Keratinocyte (primary cell): ENCODE results near the gene NPRL2. TPM values are rescaled to one million over a fixed set of nuclear protein-coding genes. Genes with fewer than 3 reads are reported as not detected.

ENCODE experiments used
- DNase-seq: peaks from one replicate; pipeline ENCODE4 v3.0.0-alpha.2; 2011; ENCODE audit warnings: low read depth, missing footprints, low spot score
- FAIRE-seq: peaks from 2 replicates; lab custom pipeline; 2011; peaks lifted over from hg19 to GRCh38; lab: Jason Lieb, UNC
- H2AFZ ChIP-seq: 2 replicates; pipeline ENCODE4 v1.6.0; 2012; ENCODE audit warnings: low read length, control low read depth, inconsistent platforms; ENCODE audit not compliant: control insufficient read depth
- H3K27ac ChIP-seq: 2 replicates; pipeline ENCODE4 v1.5.1; 2011; ENCODE audit warnings: low read length; ENCODE audit not compliant: control insufficient read depth, insufficient read depth
- H3K27me3 ChIP-seq: 3 replicates; pipeline ENCODE4 v1.6.0; 2011; ENCODE audit warnings: low read length; ENCODE audit not compliant: control insufficient read depth, insufficient read depth; ENCODE audit errors: extremely low read depth
- H3K36me3 ChIP-seq, 2 experiments: 2 replicates in 1 of 2; 3 replicates in 1 of 2; pipeline ENCODE4 v1.5.1; 2011; ENCODE audit warnings: low read length in 2 of 2, mild to moderate bottlenecking in 1 of 2; ENCODE audit not compliant: control insufficient read depth in 2 of 2, insufficient read depth in 2 of 2; ENCODE audit errors: extremely low read depth in 1 of 2
- H3K4me1 ChIP-seq: 3 replicates; pipeline ENCODE4 v1.5.1; 2011; ENCODE audit warnings: low read length; ENCODE audit not compliant: control insufficient read depth, insufficient read depth; ENCODE audit errors: extremely low read depth
- H3K4me2 ChIP-seq: 3 replicates; pipeline ENCODE4 v1.6.0; 2011; ENCODE audit warnings: low read depth, low read length; ENCODE audit not compliant: control insufficient read depth, insufficient read depth; ENCODE audit errors: extremely low read depth
- H3K4me3 ChIP-seq, 3 experiments: fragments of 200-600 bp in 1 of 3; sonication (generic) in 1 of 3; 2 replicates in 2 of 3; 3 replicates in 1 of 3; pipeline ENCODE4 v1.5.1; 2011 to 2016; ENCODE audit warnings: low read length in 3 of 3, mild to moderate bottlenecking in 3 of 3, control low read depth in 2 of 3, inconsistent platforms in 1 of 3, low read depth in 1 of 3, mixed read lengths in 1 of 3, mixed run types in 1 of 3, moderate library complexity in 1 of 3; ENCODE audit not compliant: control insufficient read depth in 2 of 3, insufficient read depth in 2 of 3; ENCODE audit errors: extremely low read depth in 1 of 3
- H3K79me2 ChIP-seq: 2 replicates; pipeline ENCODE4 v1.6.0; 2012; ENCODE audit warnings: low read length; ENCODE audit not compliant: control insufficient read depth, insufficient read depth
- H3K9ac ChIP-seq: 3 replicates; pipeline ENCODE4 v1.6.0; 2011; ENCODE audit warnings: low read length; ENCODE audit not compliant: control insufficient read depth, insufficient read depth; ENCODE audit errors: extremely low read depth
- H3K9me1 ChIP-seq: 3 replicates; pipeline ENCODE4 v1.6.0; 2011; ENCODE audit warnings: low read length; ENCODE audit not compliant: control insufficient read depth, insufficient read depth; ENCODE audit errors: extremely low read depth
- H3K9me3 ChIP-seq: 2 replicates; pipeline ENCODE4 v1.5.1; 2012; ENCODE audit warnings: low read depth, low read length; ENCODE audit not compliant: control insufficient read depth
- H4K20me1 ChIP-seq: 3 replicates; pipeline ENCODE4 v1.6.0; 2011; ENCODE audit warnings: low read length; ENCODE audit not compliant: control insufficient read depth, insufficient read depth; ENCODE audit errors: extremely low read depth
- CTCF ChIP-seq, 3 experiments: IDR thresholded peaks in 1 of 3; conservative IDR thresholded peaks in 1 of 3; optimal IDR thresholded peaks in 1 of 3; 2 replicates in 2 of 3; 3 replicates in 1 of 3; pipeline versions ENCODE3 to v1.5.1; 2011; ENCODE audit warnings: low read length in 3 of 3, mild to moderate bottlenecking in 3 of 3, moderate library complexity in 2 of 3, control low read depth in 1 of 3, inconsistent platforms in 1 of 3; ENCODE audit not compliant: insufficient read depth in 2 of 3; ENCODE audit errors: extremely low read depth in 1 of 3
- EZH2 ChIP-seq: IDR thresholded peaks from one replicate; pipeline ENCODE4 v1.6.1; 2012; ENCODE audit warnings: inconsistent platforms, mild to moderate bottlenecking, low read length, moderate library complexity
- dilution Hi-C: fragments of 300-500 bp; cut with MboI; formaldehyde crosslinking; loops from one replicate; pipeline ENCODE4 v1.7.0; 2020; ENCODE audit warnings: low sequenced_read_pairs; ENCODE audit not compliant: extremely low pct_ligation_motif_present
- polyA plus RNA-seq, 5 experiments: library from polyadenylated mRNA; depleted of rRNA in 3 of 5; stranded (reverse) in 3 of 5; stranded (forward) in 1 of 5; unstranded in 1 of 5; fragments of >200 nt; gene quantifications; 1 replicate in 1 of 5; 2 replicates in 3 of 5; 3 replicates in 1 of 5; pipeline versions ENCODE4 v1.2.1 to v1.2.3, GENCODE V29; 2011 to 2012; ENCODE audit warnings: missing spikeins in 2 of 5, low read depth in 1 of 5, low replicate concordance in 1 of 5

The NPRL2 gene
- polyA plus RNA-seq, 1 donor (not counting 4 experiments of a cell fraction or from before 2014, with no cell fraction given): 20.6 TPM

DNA sequence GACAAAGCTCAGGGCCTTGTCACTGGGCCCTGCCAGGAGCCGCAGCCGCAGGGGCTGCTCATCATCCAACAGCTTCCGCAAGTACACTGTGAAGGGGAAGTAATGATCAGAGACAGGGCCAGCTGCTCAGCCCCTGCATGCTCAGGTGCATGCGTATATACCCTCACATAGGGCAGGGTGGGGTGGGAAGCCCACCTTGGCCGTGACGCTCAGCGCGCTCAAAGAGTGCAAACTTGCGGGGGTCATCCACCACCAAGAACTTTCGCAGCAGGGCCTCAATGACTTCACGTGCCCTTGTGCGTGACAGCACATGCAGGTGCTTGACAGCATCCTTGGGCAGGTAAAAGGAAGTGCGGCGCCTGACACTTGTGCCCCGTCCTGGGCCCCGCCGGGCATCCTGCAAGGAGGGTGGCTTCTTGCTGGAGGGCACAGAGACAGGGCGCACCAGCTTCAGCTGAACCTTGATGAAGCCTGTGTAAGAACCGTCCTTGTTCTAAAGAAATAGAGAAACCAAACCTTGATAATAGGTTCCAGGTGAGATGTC, 19.1 kb downstream of the NPRL2 start:
- dilution Hi-C loops: no loop called here
- Histone ChIP-seq H3K27ac (no peak overlapping the region), H3K36me3 (peaks cover 31 to 33% of the 10 kb centered on the region in 2 experiments), H3K9me1 (no peaks in the 10 kb centered on the region), H3K79me2 (peaks cover 72% of the 10 kb centered on the region), H4K20me1 (peaks cover 7% of the 10 kb centered on the region), H3K4me3 (no peak overlapping the region), H3K9me3 (no peaks in the 10 kb centered on the region), H3K4me2 (no peak overlapping the region), H2AFZ (no peak overlapping the region), H3K4me1 (peaks cover 34% of the 10 kb centered on the region), H3K9ac (no peak overlapping the region), H3K27me3 (no peaks in the 10 kb centered on the region)
- FAIRE-seq (no peak), DNase-seq (no peak)
- TF ChIP-seq CTCF (optimal IDR thresholded peaks at IDR 0.05 in 1 of 3, IDR thresholded peaks at IDR 0.05 in 1 of 3, conservative IDR thresholded peaks at IDR 0.05 in 1 of 3; ENCODE audit: extremely low read depth in 1 of 3, insufficient read depth in 2 of 3, low read length in 3 of 3): no peak
- TF ChIP-seq EZH2: no peak

DNA sequence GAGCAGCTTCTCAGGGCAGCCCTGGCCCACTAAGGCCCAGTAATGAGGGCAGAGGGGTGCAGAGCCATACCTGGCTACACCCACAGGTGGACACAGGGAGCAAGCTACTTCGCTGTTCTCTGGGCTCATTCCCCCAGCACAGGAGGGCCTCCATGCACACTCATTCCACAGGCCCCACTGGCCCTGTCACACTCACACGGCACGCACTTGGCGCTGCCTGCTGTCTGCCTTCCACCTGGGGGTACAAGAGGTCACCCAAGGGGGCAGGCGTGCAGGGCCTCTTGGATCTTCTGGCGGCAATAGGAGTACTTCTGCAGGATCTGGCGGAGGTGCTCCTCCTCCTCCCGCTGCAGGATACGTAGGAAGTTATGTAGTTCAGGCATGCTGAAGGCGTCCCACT, 20.2 kb downstream of the NPRL2 start:
- no peak for FAIRE-seq
- Histone ChIP-seq H3K9ac (no peak overlapping the region), H3K36me3 (peaks cover 31 to 41% of the 10 kb centered on the region in 2 experiments)

More for the DNA sequence above, 20.2 kb downstream of the NPRL2 start:
- Histone ChIP-seq H4K20me1 (peaks cover 7% of the 10 kb centered on the region), H3K9me3 (no peaks in the 10 kb centered on the region), H2AFZ (no peak overlapping the region), H3K27me3 (no peaks in the 10 kb centered on the region), H3K4me1 (peaks cover 25% of the 10 kb centered on the region), H3K9me1 (no peaks in the 10 kb centered on the region), H3K4me3 (no peak overlapping the region), H3K79me2 (peaks cover 67% of the 10 kb centered on the region), H3K4me2 (no peak overlapping the region), H3K27ac (no peak overlapping the region)
- no peak for DNase-seq
- TF ChIP-seq CTCF (optimal IDR thresholded peaks at IDR 0.05 in 1 of 3, IDR thresholded peaks at IDR 0.05 in 1 of 3, conservative IDR thresholded peaks at IDR 0.05 in 1 of 3; ENCODE audit: extremely low read depth in 1 of 3, insufficient read depth in 2 of 3, low read length in 3 of 3): no peak
- TF ChIP-seq EZH2: no peak
- dilution Hi-C loops: no loop called here
